ENCODE data around the gene OTULIN. TPM values are rescaled to one million over a fixed set of nuclear protein-coding genes. Genes with fewer than 3 reads are reported as not detected.

The OTULIN gene
- total RNA-seq, 1 experiment from 2014 or later, result 23.0 TPM

GRCh38 chr5:14738050-14738449 is 73.5 kb downstream of the OTULIN start:
- DNase-seq (ENCODE audit: extremely low read depth, low read depth), result no peak

- DNase-seq (ENCODE audit: extremely low read depth, low read depth), result no peak
Measured at GRCh38 chr5:14739538-14739937, 75.0 kb downstream of the OTULIN start.

- DNase-seq (ENCODE audit: extremely low read depth, low read depth), result no peak
Measured at GRCh38 chr5:14739981-14740380, 75.5 kb downstream of the OTULIN start.

- no peak for DNase-seq (ENCODE audit: extremely low read depth, low read depth)
Measured at GRCh38 chr5:14741131-14741530, 76.6 kb downstream of the OTULIN start.

GRCh38 chr5:14741801-14742440 is 77.4 kb downstream of the OTULIN start:
- no peak for DNase-seq (ENCODE audit: extremely low read depth, low read depth)

GRCh38 chr5:14742498-14742897 is 78.0 kb downstream of the OTULIN start:
- DNase-seq (ENCODE audit: extremely low read depth, low read depth), result no peak

- DNase-seq (ENCODE audit: extremely low read depth, low read depth), result no peak
Measured at GRCh38 chr5:14743601-14744295, 79.2 kb downstream of the OTULIN start.

GRCh38 chr5:14744296-14745187 is 80.0 kb downstream of the OTULIN start:
- DNase-seq (ENCODE audit: extremely low read depth, low read depth), result no peak

GRCh38 chr5:14745188-14745563 is 80.7 kb downstream of the OTULIN start:
- no peak for DNase-seq (ENCODE audit: extremely low read depth, low read depth)

GRCh38 chr5:14745753-14746152 is 81.2 kb downstream of the OTULIN start:
- DNase-seq (ENCODE audit: extremely low read depth, low read depth), result no peak

GRCh38 chr5:14748180-14748900 is 83.8 kb downstream of the OTULIN start:
- DNase-seq (ENCODE audit: extremely low read depth, low read depth), result no peak

Other genes with a start within 250 kb of the OTULIN start
- 0.29 and 0.35 TPM in 2 replicates for gene OTULINL, start 82.9 kb upstream of the OTULIN start, total RNA-seq (2014; rRNA removed; shearing (Covaris generic))
- 30.6 and 30.8 TPM in 2 replicates for gene ANKH, start 207.1 kb downstream of the OTULIN start, total RNA-seq (2014; rRNA removed; shearing (Covaris generic))

Measured in NCI-H460 (cell line).